ENCODE data around the gene CCNG2. TPM values are rescaled to one million over a fixed set of nuclear protein-coding genes. Genes with fewer than 3 reads are reported as not detected.

CCNG2 gene
- total RNA-seq, 1 experiment from 2014 or later: 44.2 TPM

GRCh38 chr4:77197361-77197760, 40.4 kb downstream of the CCNG2 start:
- intact Hi-C loops (cut with micrococcal nuclease; ENCODE audit: unreplicated experiment): no loop called here
- ChIA-PET CTCF (no interaction called here), POLR2A (ENCODE audit: unreplicated experiment) (no interaction called here)
- no peaks in the 10 kb centered on the region for H4K20me1 ChIP-seq (ENCODE audit: insufficient read depth)
- no peak overlapping the region for H3K27ac ChIP-seq
- H3F3A ChIP-seq (ENCODE audit: insufficient read depth, low read depth): peaks cover 10% of the 10 kb centered on the region; the same call in 1 of the 2 replicates
- H3K27me3 ChIP-seq (ENCODE audit: insufficient read depth, low read depth): no peaks in the 10 kb centered on the region
- TF ChIP-seq EZH2 (IDR thresholded peaks at IDR 0.05; ENCODE audit: low read depth): no peak
- no peak for TF ChIP-seq CTCF (conservative IDR thresholded peaks at IDR 0.05)
- no peaks in the 10 kb centered on the region for H3K9me2 ChIP-seq (ENCODE audit: insufficient read depth)
- no peak overlapping the region for H3K4me2 ChIP-seq
- H3K36me3 ChIP-seq (ENCODE audit: low read depth): no peaks in the 10 kb centered on the region
- no peaks in the 10 kb centered on the region for H3K9me3 ChIP-seq (ENCODE audit: insufficient read depth, low read depth)
- H3K4me1 ChIP-seq (replicated peaks; ENCODE audit: insufficient read depth): peaks cover 21% of the 10 kb centered on the region
- H2AFZ ChIP-seq: no peak overlapping the region
- BruUV-seq (replicated peaks): no TSS peak
- H3K4me3 ChIP-seq: no peak overlapping the region
- DNase-seq: no peak
- no peaks in the 10 kb centered on the region for H3K79me2 ChIP-seq (ENCODE audit: low read depth)

- Histone ChIP-seq H3K27me3 (ENCODE audit: insufficient read depth, low read depth) (no peaks in the 10 kb centered on the region), H3K79me2 (ENCODE audit: low read depth) (no peaks in the 10 kb centered on the region), H2AFZ (no peak overlapping the region), H3F3A (ENCODE audit: insufficient read depth, low read depth) (peaks cover 14% of the 10 kb centered on the region; the same call in 1 of the 2 replicates), H3K9me2 (ENCODE audit: insufficient read depth) (no peaks in the 10 kb centered on the region), H3K4me1 (replicated peaks; ENCODE audit: insufficient read depth) (peaks cover 26% of the 10 kb centered on the region), H3K36me3 (ENCODE audit: low read depth) (no peaks in the 10 kb centered on the region), H3K27ac (no peak overlapping the region), H3K9me3 (ENCODE audit: insufficient read depth, low read depth) (no peaks in the 10 kb centered on the region), H4K20me1 (ENCODE audit: insufficient read depth) (no peaks in the 10 kb centered on the region), H3K4me3 (no peak overlapping the region), H3K4me2 (no peak overlapping the region)
- intact Hi-C loops (cut with micrococcal nuclease; ENCODE audit: unreplicated experiment): no loop called here
- ChIA-PET POLR2A (ENCODE audit: unreplicated experiment) (no interaction called here), CTCF (interaction anchor here (0.6 kb wide), 1 partner anchor 88 kb away, joined by 6 read pairs; no protein-coding TSS in a partner anchor)
- DNase-seq: no peak
- TF ChIP-seq EZH2 (IDR thresholded peaks at IDR 0.05; ENCODE audit: low read depth) (no peak), CTCF (conservative IDR thresholded peaks at IDR 0.05) (no peak)
- BruUV-seq (replicated peaks): no TSS peak
These were observed 40.8 kb downstream of the CCNG2 start for GRCh38 chr4:77197831-77198230.

- Histone ChIP-seq H3K4me2 (no peak overlapping the region), H3K4me1 (replicated peaks; ENCODE audit: insufficient read depth) (peaks cover 31% of the 10 kb centered on the region), H3F3A (ENCODE audit: insufficient read depth, low read depth) (peaks cover 15% of the 10 kb centered on the region; the same call in 1 of the 2 replicates), H3K9me2 (ENCODE audit: insufficient read depth) (no peaks in the 10 kb centered on the region), H3K4me3 (no peak overlapping the region), H2AFZ (no peak overlapping the region), H3K9me3 (ENCODE audit: insufficient read depth, low read depth) (no peaks in the 10 kb centered on the region), H3K36me3 (ENCODE audit: low read depth) (no peaks in the 10 kb centered on the region), H3K27me3 (ENCODE audit: insufficient read depth, low read depth) (no peaks in the 10 kb centered on the region), H3K27ac (no peak overlapping the region), H4K20me1 (ENCODE audit: insufficient read depth) (no peaks in the 10 kb centered on the region), H3K79me2 (ENCODE audit: low read depth) (no peaks in the 10 kb centered on the region)
- peak in 1 of 2 experiments; percentile 37 for DNase-seq
- no peak for TF ChIP-seq EZH2 (IDR thresholded peaks at IDR 0.05; ENCODE audit: low read depth)
- no peak for TF ChIP-seq CTCF (conservative IDR thresholded peaks at IDR 0.05)
- ChIA-PET POLR2A (ENCODE audit: unreplicated experiment) (no interaction called here), CTCF (no interaction called here)
- BruUV-seq (replicated peaks): no TSS peak
- intact Hi-C loops (cut with micrococcal nuclease; ENCODE audit: unreplicated experiment): no loop called here
These were observed 42.3 kb downstream of the CCNG2 start for GRCh38 chr4:77199276-77199675.

All from PC-9 (cell line).